Fibroblast of gingiva (primary cell): Measurements from ENCODE around the gene EFCAB6.
A peak's percentile ranks its signal among the peaks of the same experiment; 100 is the strongest.

ENCODE experiments used
- DNase-seq: peaks from one replicate; pipeline ENCODE4 v3.0.0-alpha.2; 2011; ENCODE audit warnings: low read depth

The EFCAB6 gene

GRCh38 chr22:43812149-43812842, at the start of gene EFCAB6:
Gene EFCAB6, minus strand, starts transcription at chr22:43812305. Its CDS starts 29,987 bp downstream, at chr22:43782318.
- DNase-seq = peak; percentile 92

- DNase-seq = no peak
Observed at GRCh38 chr22:43861529-43861928, 49.4 kb upstream of the EFCAB6 start.

- DNase-seq = no peak
Observed at GRCh38 chr22:43860831-43861230, 48.7 kb upstream of the EFCAB6 start.

DNA sequence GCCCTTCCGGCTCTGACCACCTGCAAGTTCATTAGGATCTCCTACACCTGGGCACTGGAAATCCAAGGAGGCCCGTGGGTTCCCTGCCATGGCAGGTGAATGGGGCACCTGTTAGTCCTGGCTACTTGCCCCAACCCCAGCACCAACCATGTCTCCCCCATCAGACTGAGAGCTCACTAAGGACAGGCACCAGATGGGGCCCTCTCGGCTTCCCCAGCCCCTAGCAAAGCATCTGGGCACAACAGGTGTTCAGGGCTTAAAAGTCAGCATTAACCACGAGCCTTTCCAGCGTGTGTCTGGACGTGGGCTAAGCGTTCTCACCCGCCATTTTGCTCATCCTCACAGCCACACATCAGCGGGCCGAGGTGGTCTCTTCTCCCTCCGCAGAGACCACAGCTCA, 48.0 kb upstream of the EFCAB6 start:
- no peak for DNase-seq

DNA sequence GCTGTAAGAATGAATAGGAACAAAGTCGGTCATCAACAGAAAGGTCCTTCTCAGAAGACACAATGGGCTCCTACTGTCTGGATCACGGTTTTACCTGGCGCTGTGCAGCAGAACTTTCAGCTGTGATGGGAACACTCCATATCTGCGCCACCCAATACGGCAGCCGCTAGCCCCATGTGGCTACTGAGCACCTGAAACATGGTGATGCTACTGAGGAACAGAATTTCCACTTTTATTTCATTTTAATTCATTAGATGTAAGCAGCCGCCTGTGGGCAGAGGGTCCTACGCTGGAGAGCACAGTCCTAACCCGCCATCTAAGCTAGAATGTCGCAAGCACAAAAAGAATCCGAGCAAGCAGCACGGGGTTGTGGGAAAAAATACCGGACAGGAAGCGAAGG, 47.5 kb upstream of the EFCAB6 start:
- no peak for DNase-seq

DNA sequence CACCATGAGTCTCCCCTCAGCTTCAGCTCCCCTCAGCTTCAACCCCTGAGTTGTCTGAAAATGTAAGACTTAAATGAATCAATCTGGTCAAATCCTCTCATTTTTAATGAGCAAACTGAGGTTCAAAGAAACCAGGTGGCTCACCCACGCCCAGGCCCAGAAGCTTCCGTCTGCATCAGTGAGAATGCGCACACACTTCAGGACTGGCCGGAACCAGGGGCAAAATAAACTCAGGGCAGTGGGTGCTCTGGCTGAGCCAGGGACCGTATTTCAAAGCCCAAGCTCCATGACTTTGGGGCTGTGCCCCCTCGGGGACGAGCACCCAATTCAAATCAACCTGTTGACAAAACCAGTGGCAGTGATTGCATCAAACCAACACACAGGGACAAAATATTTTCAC, 47.1 kb upstream of the EFCAB6 start:
- DNase-seq = no peak

GRCh38 chr22:43858156-43858895, 46.2 kb upstream of the EFCAB6 start:
- no peak for DNase-seq

DNA sequence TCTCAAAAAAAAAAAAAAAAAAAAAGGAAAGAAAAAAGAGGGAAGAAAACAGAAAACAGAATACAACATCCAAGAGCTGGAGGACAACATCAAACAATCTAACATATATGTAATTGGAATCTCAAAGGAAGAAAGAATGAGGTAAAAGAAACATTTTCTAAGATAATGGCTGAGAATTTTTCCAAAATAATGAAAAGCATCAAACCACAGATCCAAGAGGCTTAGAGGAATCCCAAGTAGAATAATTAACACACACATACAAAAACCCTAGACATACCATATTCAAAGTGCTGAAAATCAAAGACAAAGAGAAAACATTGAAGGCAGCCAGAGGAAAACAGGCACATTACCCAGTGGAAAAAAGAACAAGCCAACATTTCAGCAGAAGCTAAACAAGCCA, 45.3 kb upstream of the EFCAB6 start:
- DNase-seq = no peak

- DNase-seq = no peak
Observed at GRCh38 chr22:43855431-43855830, 43.3 kb upstream of the EFCAB6 start.

GRCh38 chr22:43854786-43855271, 42.7 kb upstream of the EFCAB6 start:
- no peak for DNase-seq

DNA sequence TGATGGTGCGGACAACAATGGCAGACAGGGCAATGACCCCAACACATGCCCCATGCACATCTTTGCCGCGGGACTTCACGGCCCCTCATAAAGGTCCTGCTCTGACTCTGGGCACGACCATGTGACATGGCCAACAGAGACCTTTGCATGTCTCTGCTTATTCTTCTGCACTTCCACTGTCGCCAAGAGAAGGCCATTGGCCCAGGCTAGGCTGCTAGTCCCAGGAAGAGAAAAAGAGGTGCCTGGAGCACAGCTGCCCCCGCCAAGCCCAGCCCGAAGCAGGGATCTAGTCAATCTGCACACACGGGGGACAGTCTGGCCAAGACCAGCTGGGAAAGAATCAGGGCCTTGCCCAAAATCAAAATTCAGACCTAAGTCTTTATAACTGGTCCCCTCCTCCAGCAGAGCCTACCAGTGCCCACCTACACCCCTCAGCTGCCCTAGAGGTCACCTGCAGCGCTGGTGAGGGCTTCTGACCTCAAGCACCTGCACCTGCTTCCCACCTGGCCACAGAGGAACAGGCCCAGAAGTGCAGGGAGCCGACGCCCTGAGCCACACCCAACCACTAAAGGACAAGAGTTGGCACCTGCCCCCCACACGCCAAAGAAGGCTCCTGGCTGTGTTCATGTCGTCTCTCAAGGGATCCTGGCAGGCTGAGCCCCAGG, 42.1 kb upstream of the EFCAB6 start:
- DNase-seq = no peak

GRCh38 chr22:43853328-43853931, 41.3 kb upstream of the EFCAB6 start:
- DNase-seq = no peak

DNA sequence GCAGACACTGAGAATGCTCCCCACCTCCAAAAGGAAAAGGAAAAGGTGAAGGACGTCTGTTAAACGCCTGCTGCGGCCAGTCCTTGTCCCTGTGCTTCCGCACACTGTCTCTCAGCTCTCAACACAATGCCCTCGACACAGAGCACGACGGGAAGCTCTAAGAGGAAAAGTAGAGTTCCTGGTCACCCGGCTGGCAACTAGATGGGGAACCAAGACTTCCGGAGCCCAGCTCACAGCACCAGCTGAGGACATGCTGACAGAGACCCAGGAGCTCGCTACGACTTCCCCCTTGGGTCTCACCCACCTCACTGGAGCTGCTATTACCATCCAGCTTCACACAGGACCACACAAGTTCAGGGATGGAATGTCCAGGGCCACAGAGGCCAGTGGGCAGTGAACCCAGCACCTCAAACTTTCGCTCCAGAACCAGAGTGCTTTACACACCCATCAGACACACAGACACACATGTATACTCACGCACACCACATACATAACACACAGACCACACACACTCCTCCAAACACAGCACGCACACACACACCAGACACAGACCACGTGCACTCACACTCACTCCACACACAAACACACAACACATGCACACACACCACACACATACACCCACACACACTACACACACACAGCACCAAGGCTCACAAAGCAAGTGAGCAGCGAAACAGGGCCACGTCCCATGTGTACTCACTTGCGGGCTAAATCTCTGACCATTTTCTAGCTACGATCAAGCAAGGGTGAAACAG, 40.6 kb upstream of the EFCAB6 start:
- DNase-seq = no peak

- no peak for DNase-seq
Observed at GRCh38 chr22:43851979-43852307, 39.8 kb upstream of the EFCAB6 start.

- DNase-seq = no peak
Observed at GRCh38 chr22:43851058-43851978, 39.2 kb upstream of the EFCAB6 start.

DNA sequence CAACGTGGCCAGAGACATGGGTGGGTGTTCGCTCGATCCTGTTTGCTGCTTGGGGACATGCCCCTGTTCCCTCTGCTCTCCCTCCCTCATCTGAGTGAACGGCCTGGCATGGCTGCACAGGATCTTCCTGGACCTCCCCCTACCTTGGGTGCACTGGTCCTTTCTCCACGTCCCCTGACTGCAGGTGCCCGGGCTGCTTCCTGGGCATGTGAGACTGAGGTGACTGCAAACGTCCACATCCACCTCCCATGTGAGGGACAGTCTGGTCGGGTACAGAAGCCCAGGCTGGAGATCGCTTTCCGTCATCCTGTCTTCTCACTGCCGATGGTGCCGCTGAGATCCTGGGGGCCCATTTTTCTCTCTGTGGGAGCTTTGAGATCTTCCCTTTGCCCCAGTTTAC, 38.4 kb upstream of the EFCAB6 start:
- DNase-seq = no peak

DNA sequence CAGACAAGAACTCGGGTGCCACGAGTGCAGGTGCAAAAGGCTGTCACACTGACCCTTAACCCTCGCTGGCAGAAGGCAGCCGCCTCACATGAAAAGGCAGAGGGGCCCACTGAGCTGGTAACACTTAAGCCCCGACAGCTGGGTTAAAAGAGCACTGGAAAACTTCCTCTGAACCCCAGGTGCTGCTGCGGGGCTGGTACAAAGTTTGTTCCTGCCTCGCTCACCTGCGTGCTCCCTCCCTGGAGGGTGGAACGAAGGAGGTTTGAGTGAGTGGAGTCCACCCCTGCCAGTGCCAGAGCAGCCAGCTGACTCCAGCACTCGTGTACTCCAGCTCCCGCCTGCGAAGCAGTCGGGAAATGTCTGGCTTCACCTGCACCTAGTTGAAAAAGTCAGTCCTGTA, 37.6 kb upstream of the EFCAB6 start:
- no peak for DNase-seq

DNA sequence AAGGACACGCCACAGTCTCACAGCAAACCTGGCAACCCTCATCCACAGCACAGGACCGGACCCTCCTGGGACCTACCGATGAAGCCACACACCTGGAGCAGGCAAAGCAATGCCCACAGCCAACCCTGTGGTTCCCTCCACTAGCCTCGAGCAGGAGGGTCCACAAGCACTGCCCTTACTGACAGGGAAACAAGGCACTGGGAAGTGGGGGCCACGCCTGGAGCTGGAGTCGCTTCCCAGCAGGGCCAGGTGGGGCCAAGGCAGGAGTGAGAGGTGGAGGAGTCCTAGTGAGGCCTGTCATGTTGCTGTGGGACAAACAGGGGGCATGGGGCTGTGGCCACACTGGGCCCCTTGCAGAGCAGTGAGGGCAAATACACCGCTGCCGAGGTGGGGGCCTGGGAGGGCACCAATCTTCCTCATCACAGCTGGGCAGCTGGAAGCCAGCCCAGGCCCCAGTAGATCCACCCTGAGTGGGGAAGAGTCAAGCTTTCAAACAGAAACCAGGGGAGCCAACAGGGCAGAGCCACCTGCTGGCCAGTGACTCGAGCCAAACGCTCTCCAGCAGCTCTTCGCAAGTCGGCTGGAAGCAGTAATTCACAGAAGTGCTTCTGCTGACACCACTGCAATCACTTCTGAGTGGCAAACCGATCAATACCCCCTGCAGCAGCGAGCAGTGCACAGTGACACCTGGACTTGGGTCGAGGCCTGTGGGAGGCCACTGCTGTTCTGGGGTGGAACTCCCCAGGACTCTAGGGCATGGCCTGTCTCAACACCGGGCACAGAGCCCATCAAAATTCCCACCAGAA, 36.5 kb upstream of the EFCAB6 start:
- peak; percentile 17 for DNase-seq

GRCh38 chr22:43847376-43848289, 35.5 kb upstream of the EFCAB6 start:
- no peak for DNase-seq
